ENCODE results near the gene LRRTM4.
A peak's percentile ranks its signal among the peaks of the same experiment; 100 is the strongest.

LRRTM4 gene

DNA sequence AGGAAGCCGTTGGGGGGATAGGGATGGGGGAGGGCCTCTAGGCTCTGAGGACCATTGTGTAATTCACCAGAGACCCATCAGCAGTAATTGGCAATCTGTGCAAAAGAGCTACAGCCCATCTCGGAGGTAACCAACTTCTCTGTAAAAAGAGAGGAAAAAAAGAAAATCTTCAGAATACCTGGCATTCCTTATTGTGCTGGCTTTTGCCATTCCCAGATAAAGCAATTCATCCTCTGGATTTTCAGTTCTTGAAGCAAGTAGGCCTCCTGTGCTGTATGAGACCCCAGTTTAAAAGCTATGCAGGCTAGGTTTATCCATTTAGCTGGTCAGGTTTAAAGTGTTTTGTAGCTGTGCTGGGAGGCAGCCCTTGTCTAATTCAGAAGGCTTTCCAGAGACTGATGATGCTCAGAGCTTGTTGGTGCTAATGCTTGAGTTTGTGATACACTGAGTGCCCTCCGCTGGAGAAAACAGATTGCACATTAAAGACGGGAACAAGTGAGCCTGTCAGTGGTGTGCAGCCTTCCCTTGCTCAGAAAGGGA, at the start of gene LRRTM4:
Gene LRRTM4, minus strand, starts transcription at position 446 of the 540 bp plus-strand sequence.
- no peak for TF ChIP-seq CTCF (conservative IDR thresholded peaks at IDR 0.05; ENCODE audit: low read depth, low read length)
- no peak within 1 kb of the TSS for H3K4me3 ChIP-seq (ENCODE audit: low read depth, low read length)
- no peak for DNase-seq (ENCODE audit: low read depth)

DNA sequence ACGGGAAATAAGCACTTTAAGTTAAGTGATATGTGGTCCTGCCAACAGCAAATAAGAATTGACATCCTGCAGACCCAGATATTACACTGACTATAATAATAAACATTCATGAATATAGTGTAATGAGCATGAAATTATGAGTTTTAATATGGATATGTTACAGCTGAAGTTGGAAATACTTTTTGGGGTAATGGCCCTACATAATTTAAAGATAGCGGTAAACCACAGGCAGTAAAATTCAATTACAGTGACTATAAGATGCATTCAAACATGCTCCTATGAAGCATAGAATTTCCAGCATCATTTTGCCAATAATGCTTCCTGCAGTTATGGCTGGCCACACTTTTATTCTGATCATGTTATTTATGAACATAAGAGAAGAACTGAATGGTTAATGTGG, 49.4 kb upstream of the LRRTM4 start:
- DNase-seq (ENCODE audit: low read depth): no peak
- H3K4me3 ChIP-seq (ENCODE audit: low read depth, low read length): no peak overlapping the region
- TF ChIP-seq CTCF (conservative IDR thresholded peaks at IDR 0.05; ENCODE audit: low read depth, low read length): no peak

GRCh38 chr2:77567723-77568122, 45.5 kb upstream of the LRRTM4 start:
- H3K4me3 ChIP-seq (ENCODE audit: low read depth, low read length): no peak overlapping the region
- DNase-seq (ENCODE audit: low read depth): no peak
- TF ChIP-seq CTCF (conservative IDR thresholded peaks at IDR 0.05; ENCODE audit: low read depth, low read length): no peak

GRCh38 chr2:77566582-77566981, 44.4 kb upstream of the LRRTM4 start:
- no peak for DNase-seq (ENCODE audit: low read depth)

GRCh38 chr2:77566131-77566530, 44.0 kb upstream of the LRRTM4 start:
- H3K4me3 ChIP-seq (ENCODE audit: low read depth, low read length): no peak overlapping the region
- no peak for DNase-seq (ENCODE audit: low read depth)
- TF ChIP-seq CTCF (conservative IDR thresholded peaks at IDR 0.05; ENCODE audit: low read depth, low read length): no peak

More at GRCh38 chr2:77566582-77566981, 44.4 kb upstream of the LRRTM4 start:
- no peak for TF ChIP-seq CTCF (conservative IDR thresholded peaks at IDR 0.05; ENCODE audit: low read depth, low read length)
- no peak overlapping the region for H3K4me3 ChIP-seq (ENCODE audit: low read depth, low read length)

- H3K4me3 ChIP-seq (ENCODE audit: low read depth, low read length): no peak overlapping the region
- TF ChIP-seq CTCF (conservative IDR thresholded peaks at IDR 0.05; ENCODE audit: low read depth, low read length): no peak
- DNase-seq (ENCODE audit: low read depth): peak; percentile 4
Observed at GRCh38 chr2:77552956-77553355, 30.8 kb upstream of the LRRTM4 start.

DNA sequence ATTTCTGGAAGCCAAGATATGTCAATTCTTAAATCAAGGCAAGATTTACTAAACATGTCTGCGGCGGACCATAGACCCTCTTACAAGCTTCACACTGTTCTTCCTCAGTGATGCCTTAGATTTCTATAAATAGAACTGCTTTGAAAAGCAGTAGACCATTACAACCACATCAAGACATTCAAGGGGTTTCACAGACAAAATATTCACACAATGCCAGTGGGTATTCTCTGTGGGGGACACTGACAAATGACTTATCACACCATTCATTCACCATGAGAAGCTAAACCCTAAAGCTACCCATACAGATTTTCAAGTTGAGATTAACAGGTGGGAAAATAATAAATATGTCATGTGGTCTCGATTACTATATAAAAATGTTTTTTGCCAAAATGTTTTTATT, 15.9 kb upstream of the LRRTM4 start:
- no peak for TF ChIP-seq CTCF (conservative IDR thresholded peaks at IDR 0.05; ENCODE audit: low read depth, low read length)
- H3K4me3 ChIP-seq (ENCODE audit: low read depth, low read length): no peak overlapping the region
- DNase-seq (ENCODE audit: low read depth): no peak
